Coronary artery (tissue), 2 donors: ENCODE measurements around the gene SLC34A3.

Experiments used
- DNase-seq: peaks from one replicate; pipeline ENCODE4 v3.0.0-alpha.2; 2017; ENCODE audit warnings: low spot score
- H3K27ac ChIP-seq, 2 donors: fragments of 200-600 bp; sonication (generic); one replicate each; pipeline ENCODE4 v1.5.1; 2016 to 2019
- H3K4me3 ChIP-seq: fragments of 200-600 bp; sonication (generic); 2 replicates; pipeline ENCODE4 v1.5.1; 2016; ENCODE audit warnings: mild to moderate bottlenecking, moderate library complexity
- CTCF ChIP-seq: fragments of 200-600 bp; sonication (generic); IDR thresholded peaks from one replicate; pipeline ENCODE4 v1.5.1; 2019; ENCODE audit warnings: antibody characterized with exemption

SLC34A3 gene

GRCh38 chr9:137230705-137231371, at the start of gene SLC34A3:
SLC34A3 (plus strand) TSS chr9:137230901; CDS start chr9:137231703, 802 bp downstream.
- Histone ChIP-seq H3K27ac (no peak within 1 kb of the TSS), H3K4me3 (no peak within 1 kb of the TSS)
- DNase-seq: no peak
- no peak for TF ChIP-seq CTCF

GRCh38 chr9:137181680-137182079, 49.0 kb upstream of the SLC34A3 start:
- TF ChIP-seq CTCF: no peak
- DNase-seq: no peak
- Histone ChIP-seq H3K4me3 (no peak overlapping the region), H3K27ac (no peak overlapping the region)

GRCh38 chr9:137182836-137183235, 47.9 kb upstream of the SLC34A3 start:
- DNase-seq: no peak
- TF ChIP-seq CTCF: no peak
- H3K4me3 ChIP-seq: no peak overlapping the region

GRCh38 chr9:137183980-137184595, 46.6 kb upstream of the SLC34A3 start:
- H3K4me3 ChIP-seq: no peak overlapping the region
- H3K27ac ChIP-seq: no peak overlapping the region
- DNase-seq: no peak
- TF ChIP-seq CTCF: no peak

More at GRCh38 chr9:137182836-137183235, 47.9 kb upstream of the SLC34A3 start:
- no peak overlapping the region for H3K27ac ChIP-seq

- no peak for DNase-seq
- H3K4me3 ChIP-seq: no peak overlapping the region
- TF ChIP-seq CTCF: no peak
- H3K27ac ChIP-seq: no peak overlapping the region
These were observed 45.6 kb upstream of the SLC34A3 start for GRCh38 chr9:137184881-137185660.

- H3K27ac ChIP-seq: no peak overlapping the region
- TF ChIP-seq CTCF: no peak
- no peak overlapping the region for H3K4me3 ChIP-seq
- DNase-seq: no peak
These were observed 44.8 kb upstream of the SLC34A3 start for GRCh38 chr9:137185921-137186320.
